IPS-NIHi7 (cell line): ENCODE results near the gene ID3.
A peak's percentile ranks its signal among the peaks of the same experiment; 100 is the strongest.

ENCODE experiments used
- DNase-seq: peaks from one replicate; pipeline ENCODE4 v3.0.0; 2012; ENCODE audit warnings: mixed read lengths; ENCODE audit errors: extremely low spot score

Gene ID3

GRCh38 chr1:23566304-23566703 lies 7.0 kb upstream of the ID3 start:
- DNase-seq = no peak

DNA sequence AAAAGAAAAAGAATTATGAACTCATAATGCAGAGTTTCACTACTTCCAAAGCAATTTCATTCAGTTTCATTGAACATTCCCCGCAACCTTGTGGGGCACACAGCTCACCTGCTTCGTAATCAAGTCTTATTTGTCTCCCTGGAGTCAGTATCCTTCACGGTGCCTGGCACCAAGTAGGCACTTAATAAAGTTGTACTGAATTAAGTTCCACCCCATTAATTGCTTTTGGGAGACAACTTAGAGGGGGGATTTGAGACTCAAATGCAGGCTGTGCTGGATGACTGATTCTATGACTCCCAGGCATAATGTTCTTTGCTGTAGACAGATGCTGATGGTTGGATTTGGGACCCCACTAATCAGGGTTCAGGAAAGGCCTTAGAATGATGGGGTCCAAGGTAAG lies 6.5 kb upstream of the ID3 start:
- DNase-seq = no peak

GRCh38 chr1:23564529-23565122 lies 5.3 kb upstream of the ID3 start:
- DNase-seq = no peak

- no peak for DNase-seq
These were observed 4.6 kb upstream of the ID3 start for GRCh38 chr1:23563755-23564374.

GRCh38 chr1:23563003-23563402 lies 3.7 kb upstream of the ID3 start:
- no peak for DNase-seq

DNA sequence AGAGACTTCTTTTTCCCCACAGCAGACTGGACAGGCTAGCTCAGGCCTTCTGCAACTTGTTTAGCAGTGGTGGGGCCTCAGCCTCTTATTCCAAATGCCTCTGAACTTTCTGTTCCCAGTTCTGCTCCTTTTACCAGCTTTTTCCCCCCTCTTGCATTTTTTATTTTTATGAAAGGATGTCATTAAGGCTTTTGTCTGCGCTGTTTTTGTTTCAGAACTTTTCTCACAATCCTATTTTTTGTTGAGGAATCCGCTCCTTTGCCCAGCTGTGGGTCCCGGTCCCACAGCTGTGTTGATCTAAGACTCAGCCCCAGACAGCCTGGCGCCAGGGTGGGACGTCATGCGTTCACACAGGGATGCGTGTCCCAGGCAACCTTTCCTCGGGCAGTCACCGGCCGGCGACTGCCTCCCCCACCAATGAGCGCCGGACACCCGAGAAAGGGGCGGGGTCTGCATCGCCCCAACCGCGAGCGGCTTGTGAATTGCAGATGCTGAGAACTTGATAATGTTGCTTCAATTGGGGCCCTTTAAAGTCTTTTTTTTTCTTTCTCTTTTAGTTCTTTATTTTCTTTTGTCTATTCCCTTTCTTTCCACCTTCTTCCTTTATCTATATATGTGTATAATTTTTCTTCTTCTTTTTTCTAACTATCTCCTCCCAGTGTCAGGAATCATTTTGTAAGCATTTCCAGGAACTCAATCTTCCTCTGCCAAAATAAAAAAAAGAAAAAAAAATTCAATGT lies 3.0 kb upstream of the ID3 start:
- DNase-seq = peak; percentile 88

GRCh38 chr1:23561813-23562100 lies 2.5 kb upstream of the ID3 start:
- DNase-seq = no peak

- no peak for DNase-seq
These were observed 1.9 kb upstream of the ID3 start for GRCh38 chr1:23561076-23561812.

GRCh38 chr1:23559985-23560741 lies 862 bp upstream of the ID3 start:
- no peak for DNase-seq

- DNase-seq = no peak
These were observed 497 bp downstream of the ID3 start for GRCh38 chr1:23558872-23559135.

DNA sequence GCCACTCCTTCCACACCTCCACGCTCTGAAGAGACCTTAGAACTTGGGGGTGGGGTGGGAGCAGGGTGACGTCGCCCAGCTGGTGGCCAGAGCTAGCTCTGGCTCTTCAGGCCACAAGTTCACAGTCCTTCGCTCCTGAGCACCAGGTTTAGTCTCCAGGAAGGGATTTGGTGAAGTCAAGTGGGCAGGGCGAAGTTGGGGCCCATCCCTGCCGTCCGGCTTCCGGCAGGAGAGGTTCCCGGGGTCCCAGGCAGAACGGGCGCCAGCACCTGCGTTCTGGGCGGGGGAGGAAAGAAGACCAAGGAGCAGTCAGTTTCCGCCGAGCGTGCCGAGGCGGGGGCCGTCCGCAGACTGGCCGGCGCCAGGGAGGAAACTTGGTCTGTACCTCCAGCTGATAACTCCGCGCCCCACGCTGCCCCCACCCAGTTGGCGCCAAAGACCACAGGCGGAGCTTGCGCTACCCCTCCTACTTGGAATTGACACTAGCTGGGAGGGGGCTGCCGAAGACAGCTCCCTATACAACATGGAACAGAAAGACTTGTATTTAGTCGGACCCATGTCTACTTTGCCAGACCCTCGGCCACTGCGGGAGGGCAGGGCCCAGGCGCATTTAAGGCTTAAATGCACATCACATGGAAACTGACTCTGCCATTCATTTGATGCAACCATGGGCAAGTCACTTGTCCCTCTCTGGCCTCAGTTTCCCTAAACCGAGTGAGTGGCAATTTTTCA lies 995 bp downstream of the ID3 start:
- DNase-seq = no peak

DNA sequence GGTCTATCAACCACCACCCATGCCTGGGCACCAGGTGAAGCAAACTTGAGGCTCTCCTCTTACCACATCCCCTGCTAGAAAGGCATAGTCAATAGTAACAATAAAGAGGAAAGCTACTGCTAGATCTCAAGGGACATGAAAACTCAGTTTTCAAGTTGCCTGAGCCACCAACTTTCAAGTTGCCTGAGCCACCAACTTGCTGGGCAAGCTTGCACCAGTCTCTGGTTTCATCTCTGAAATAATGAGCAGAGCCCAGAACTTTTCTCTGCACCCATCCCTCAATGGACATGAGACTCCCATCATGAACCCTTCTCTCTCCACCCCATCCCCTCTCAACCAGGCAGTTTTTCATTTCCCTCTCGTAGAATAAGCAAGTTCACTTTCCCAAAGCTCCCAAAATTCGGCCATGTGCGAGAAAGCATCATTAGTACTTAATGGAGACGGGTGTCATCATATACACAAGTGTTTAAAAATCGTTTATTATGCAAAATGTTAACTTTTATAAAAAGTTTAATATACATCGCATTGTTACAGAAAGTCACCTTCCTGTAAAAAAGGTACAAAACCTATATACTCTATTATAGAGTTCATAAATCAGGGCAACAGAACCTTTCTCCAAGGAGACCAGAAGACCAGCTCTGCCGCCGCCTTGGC lies 1.7 kb downstream of the ID3 start:
- DNase-seq = no peak

DNA sequence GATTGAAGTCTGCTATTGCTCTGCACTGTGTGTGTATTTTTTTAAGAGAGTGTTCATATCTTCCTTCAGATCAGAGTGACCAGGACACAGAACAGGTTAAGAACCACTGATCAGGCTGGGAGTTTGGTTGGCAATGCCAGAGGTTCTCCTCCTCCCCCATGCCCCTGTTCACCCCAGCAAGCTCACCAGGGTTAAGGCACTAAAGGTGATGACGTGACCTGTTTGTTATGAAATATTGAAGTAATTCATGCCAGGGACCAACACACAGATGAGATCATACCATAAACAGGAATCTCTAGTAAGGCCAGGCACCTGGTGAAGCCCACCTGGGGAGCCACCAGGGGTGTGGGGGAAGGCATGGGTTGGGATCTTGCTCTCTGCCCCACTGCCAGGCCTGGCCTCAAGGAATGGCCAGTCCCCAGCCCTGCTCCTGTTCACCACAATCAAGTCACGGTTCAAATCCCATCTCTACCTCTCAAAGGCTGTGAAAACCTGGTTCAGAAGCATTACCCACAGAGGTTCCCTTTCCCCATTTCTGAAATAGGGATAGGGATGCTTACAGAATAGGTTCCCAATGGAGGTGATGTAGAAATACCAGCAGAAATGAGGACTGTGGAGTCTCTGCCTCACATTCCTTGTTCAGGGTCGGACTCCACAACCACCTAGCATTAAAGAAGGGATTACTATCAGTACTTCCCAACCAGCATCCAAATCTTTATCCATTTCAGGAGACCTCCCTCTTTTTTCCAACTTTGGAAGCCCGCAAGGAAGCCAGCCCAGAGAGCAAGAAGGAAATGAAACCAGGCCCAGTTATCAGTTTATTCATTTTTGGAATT lies 2.4 kb downstream of the ID3 start:
- DNase-seq = no peak

- peak; percentile 49 for DNase-seq
These were observed 3.2 kb downstream of the ID3 start for GRCh38 chr1:23555986-23556634.

DNA sequence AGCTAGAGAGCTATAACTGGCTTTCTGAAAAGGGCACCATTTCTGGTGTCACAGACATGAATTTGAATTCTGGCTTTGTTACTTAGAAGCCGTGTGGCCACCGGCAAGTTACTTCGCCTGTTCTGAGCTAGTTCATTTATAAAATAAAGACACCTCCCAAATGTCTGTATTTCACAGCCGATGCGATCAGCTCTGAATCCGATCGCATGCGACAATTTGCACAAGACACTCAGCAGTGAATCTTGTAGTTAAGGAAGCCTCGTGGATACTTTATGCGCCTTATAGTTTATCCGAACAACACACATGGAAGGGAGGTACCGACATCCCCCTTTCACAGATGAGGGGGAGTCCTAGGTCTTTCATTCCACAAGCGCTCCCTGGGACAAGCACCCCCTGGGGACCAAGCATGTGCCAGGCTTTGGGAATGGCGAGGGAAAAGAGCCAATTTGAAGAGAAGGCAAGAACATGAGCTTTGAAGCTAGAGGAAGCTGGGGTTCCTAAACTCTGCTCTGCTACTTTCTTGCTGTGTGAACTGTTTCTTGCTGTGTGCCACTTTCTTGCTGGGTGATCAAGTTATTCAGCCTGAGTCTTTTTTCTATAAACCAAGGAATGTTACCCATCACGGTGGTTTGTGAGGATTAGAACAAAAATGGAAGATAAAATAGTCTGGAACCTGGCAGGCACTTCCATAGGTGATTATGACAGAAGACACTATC lies 3.9 kb downstream of the ID3 start:
- DNase-seq = no peak

DNA sequence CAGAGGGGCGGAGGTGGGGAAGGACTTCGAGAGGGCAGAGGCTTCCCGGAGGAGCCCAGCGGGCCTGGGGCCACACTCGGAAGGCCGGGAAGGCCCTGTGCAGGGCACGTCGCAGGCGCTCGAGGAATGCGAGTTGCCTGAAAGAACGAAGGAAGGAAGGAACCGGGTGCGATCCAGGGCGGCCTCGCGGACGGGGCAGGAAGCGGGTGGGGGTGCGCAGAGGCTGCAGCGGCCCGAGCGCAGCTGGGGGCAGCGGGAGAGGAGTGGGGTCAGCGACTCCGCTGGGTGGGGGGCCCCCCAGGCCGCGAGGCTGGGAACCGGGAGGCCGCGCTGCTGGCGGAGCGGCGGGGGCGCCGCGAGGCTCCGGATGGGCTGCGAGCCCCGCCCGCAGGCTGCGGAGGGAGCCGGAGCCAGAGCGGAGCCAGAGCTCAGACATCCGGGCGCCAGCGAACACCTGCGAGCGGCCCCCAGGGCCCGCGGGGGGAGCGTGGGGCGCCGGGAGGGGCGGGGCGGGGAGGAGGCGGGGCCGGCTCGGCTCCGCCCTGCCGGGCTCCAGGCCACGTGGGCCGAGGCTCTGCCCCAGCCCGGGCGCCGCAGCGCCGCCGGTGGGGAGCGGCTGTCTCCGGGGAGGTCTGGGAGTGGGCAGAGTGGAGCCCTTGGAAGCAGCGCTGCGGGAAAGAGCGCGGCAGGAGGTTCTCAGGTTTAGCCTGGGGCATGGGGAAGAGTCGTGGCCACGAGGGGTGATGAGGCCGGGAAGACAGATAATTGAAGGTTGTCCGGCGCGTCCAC lies 4.6 kb downstream of the ID3 start:
- DNase-seq = peak; percentile 81

DNA sequence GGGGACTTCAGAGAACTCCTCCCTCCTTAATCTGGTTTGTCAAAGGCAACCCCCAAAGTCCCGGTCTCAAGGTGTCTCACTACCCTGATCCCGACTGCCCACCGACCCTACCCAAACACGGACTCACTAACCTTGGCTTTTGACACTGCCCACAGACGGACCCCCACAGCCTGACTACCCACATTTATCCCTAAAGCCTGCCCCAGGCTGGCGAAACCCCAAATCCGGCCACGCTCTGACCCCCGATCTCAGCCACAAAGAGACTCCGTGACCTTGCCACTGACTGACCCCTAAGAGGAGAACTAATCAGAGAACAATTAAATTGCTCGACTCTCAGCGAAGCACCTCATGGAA lies 5.2 kb downstream of the ID3 start:
- no peak for DNase-seq
